Stimulated activated naive CD8-positive, alpha-beta T cell treated with anti-CD3 and anti-CD28 coated beads, Interleukin-15, amount 100 ng/mL, for 72 hours (primary cell): ENCODE data around the gene WARS2.
A peak's percentile ranks its signal among the peaks of the same experiment; 100 is the strongest.

ENCODE experiments used
- ATAC-seq: fragments of 150-1000 bp; cut with Tn5 transposase; 2 replicates; pipeline ENCODE4 v1.10.0; 2021; ENCODE audit warnings: mild to moderate bottlenecking, moderate library complexity
- DNase-seq, 2 donors: peaks; one replicate each; pipeline ENCODE4 v3.0.0; 2021 to 2022
- H3K27ac Mint-ChIP-seq, 2 donors: one replicate each; pipeline ENCODE4 v1.8.0; 2022; ENCODE audit warnings: mild to moderate bottlenecking in 2 of 2, mixed read lengths in 2 of 2, moderate library complexity in 2 of 2
- H3K27me3 Mint-ChIP-seq: one replicate; pipeline ENCODE4 v1.8.0; 2022; ENCODE audit warnings: mixed read lengths
- H3K4me1 Mint-ChIP-seq: one replicate; pipeline ENCODE4 v1.8.0; 2022; ENCODE audit warnings: mild to moderate bottlenecking, mixed read lengths
- H3K4me3 Mint-ChIP-seq, 2 donors: one replicate each; pipeline ENCODE4 v1.8.0; 2022; ENCODE audit warnings: mild to moderate bottlenecking in 2 of 2, mixed read lengths in 2 of 2, moderate library complexity in 1 of 2
- H3K9me3 Mint-ChIP-seq, 2 donors: one replicate each; pipeline ENCODE4 v1.8.0; 2022; ENCODE audit warnings: mixed read lengths in 2 of 2

Gene WARS2

GRCh38 chr1:118992868-118993699, 147.4 kb downstream of the WARS2 start:
- no peak for ATAC-seq
- Mint-ChIP-seq H3K4me1 (peaks cover 39% of the 10 kb centered on the region), H3K27ac (peak overlapping the region in 1 of 2 donors; percentile 48), H3K4me3 (no peak overlapping the region), H3K27me3 (peaks cover 96% of the 10 kb centered on the region), H3K9me3 (peaks cover 7 to 8% of the 10 kb centered on the region in 2 donors)
- no peak for DNase-seq

DNA sequence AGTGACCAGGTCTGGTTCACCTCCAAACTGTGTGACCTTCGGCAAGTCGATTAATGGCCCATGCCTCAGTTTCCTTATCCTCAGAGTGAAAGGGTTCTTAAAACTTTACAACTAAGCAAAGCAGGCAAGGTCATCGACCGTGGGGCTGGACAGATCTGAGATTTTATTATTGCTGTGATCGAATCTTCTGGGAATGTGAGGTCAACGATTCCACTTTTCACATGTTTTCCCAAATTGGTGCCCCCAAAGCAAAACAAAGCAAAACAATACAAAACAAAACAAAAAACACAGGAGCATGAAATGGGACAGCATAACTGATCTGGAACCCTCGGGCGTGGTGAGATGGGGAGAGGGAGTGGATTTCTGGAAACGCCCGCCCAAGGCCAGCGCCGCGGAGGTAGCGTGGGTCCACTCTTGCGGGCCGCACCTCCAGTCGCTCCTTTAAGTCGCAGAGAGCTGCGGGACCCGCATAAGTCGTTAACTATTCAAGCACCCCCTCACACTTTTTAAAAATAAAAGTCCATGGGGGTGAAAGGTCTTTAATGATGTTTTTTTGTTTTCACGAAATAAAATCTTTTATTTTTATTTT, 148.1 kb downstream of the WARS2 start:
- Mint-ChIP-seq H3K4me1 (peaks cover 47% of the 10 kb centered on the region), H3K27me3 (peaks cover 96% of the 10 kb centered on the region), H3K4me3 (no peak overlapping the region), H3K27ac (peak overlapping the region in 1 of 2 donors; percentile 44), H3K9me3 (peaks cover 5 to 7% of the 10 kb centered on the region in 2 donors)
- ATAC-seq (no peak), DNase-seq (no peak)

DNA sequence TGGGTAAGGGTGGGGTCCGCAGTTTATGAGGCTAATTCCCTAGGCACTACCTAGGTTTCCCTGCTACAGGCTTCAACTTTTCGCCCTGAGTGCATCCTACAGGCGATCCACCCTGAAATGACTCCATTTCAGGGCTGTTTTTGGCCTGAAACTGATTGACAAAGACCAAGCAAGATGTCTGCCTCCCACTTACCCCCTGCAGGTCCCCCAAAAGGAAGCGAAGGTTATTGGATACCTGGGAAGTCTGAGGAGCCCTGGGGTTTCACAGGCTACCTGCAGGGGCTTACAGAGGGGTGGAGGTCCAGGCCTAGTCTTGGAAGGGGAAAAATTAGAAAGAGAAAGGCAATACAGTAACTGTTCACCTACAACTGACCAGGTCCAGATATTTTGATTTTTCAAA, 149.0 kb downstream of the WARS2 start:
- DNase-seq (no peak), ATAC-seq (no peak)
- Mint-ChIP-seq H3K4me1 (peaks cover 56% of the 10 kb centered on the region), H3K9me3 (peaks cover 5 to 7% of the 10 kb centered on the region in 2 donors), H3K27ac (no peak overlapping the region), H3K27me3 (peaks cover 97% of the 10 kb centered on the region), H3K4me3 (no peak overlapping the region)

DNA sequence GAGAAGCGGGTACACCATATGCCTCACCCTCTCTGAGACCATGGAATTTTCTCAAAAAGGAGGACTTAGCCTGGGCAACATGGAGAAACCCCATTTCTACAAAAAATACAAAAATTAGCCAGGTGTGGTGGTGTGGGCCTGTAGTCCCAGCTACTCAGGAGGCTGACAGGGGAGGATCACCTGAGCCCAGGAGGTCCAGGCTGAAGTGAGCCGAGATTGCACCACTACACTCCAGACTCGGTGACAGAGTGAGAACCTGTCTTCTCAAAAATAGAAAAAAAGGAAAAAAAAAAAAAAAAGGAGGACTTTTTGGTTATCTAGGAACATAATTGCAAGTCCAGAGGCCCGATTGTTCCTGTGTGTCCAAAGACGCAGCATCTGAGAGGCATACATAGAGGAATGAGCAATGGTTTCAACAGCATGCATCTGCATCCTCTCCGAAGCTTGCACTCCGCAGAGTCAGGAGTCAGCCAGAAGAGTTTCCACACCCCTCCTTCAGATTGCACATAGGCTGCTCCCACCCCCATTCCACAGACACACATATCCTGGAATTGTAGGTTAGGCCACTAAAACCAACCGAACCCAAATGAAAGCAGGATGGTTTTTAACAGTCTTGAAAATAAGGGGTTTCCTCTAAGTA, 149.8 kb downstream of the WARS2 start:
- H3K27me3 Mint-ChIP-seq = peaks cover 99% of the 10 kb centered on the region
- no peak overlapping the region for H3K27ac Mint-ChIP-seq
- H3K4me1 Mint-ChIP-seq = peaks cover 62% of the 10 kb centered on the region
- peaks cover 5 to 7% of the 10 kb centered on the region in 2 donors for H3K9me3 Mint-ChIP-seq
- H3K4me3 Mint-ChIP-seq = no peak overlapping the region
- ATAC-seq = no peak
- DNase-seq = no peak

- Mint-ChIP-seq H3K4me3 (no peak overlapping the region), H3K27me3 (peaks cover 99% of the 10 kb centered on the region), H3K27ac (no peak overlapping the region), H3K4me1 (peaks cover 69% of the 10 kb centered on the region), H3K9me3 (peaks cover 5 to 7% of the 10 kb centered on the region in 2 donors)
- DNase-seq (no peak), ATAC-seq (no peak)
Observed at GRCh38 chr1:118989878-118990378, 150.5 kb downstream of the WARS2 start.

DNA sequence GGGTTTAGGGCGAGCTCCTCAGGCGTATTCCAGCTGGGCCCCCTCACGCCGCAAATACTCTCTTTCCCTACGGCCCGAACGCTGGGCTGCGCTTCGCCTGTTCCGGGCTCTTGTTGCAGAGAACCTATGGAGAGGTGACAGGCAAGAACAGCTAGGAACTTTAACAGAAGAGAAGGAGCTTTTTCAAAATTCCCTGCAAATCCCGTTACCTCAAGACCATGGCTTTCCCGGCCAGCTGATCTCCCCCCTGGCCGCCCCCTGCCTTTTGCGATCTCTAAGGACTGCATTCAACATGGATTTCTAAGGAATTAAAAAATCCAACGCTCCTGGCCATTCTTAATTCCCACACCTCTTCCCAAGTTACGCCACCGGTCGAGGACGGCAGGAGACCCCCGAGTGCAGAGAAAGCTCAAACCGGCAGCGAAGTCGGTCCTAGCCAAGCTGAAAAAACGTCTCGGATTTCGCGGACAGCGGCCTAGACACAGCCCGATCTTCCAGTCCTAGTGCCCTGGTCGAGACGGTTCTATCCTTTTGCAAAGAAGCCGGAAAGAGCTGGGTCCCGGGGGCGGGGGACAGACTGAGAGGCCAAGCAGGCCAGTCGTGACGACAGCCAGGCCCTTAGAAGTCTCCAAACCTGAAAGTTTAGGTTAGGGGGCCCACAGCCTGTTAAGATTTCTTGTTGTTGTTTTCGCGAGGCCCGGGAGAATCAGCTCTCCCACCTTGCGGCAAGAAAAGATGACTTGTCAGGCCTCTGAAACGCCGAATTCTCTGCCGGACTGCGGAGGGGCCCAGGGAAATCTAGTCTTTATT, 151.2 kb downstream of the WARS2 start:
- ATAC-seq = no peak

GRCh38 chr1:118988186-118989005, 152.1 kb downstream of the WARS2 start, which contains the start of gene TBX15:
Gene TBX15, minus strand, starts transcription at chr1:118988343. Its CDS starts 548 bp downstream, at chr1:118987795.
- ATAC-seq (no peak), DNase-seq (no peak)
- peak within 1 kb of the TSS in 1 of 2 donors; percentile 49 for H3K27ac Mint-ChIP-seq
- peaks cover 99% of the 10 kb centered on the region for H3K27me3 Mint-ChIP-seq
- H3K4me3 Mint-ChIP-seq = peak within 1 kb of the TSS; percentile 55 to 78
- H3K4me1 Mint-ChIP-seq = peaks cover 78% of the 10 kb centered on the region
- H3K9me3 Mint-ChIP-seq = peaks cover 8 to 10% of the 10 kb centered on the region in 2 donors

More for the DNA sequence above, 151.2 kb downstream of the WARS2 start:
- no peak overlapping the region for H3K4me3 Mint-ChIP-seq
- peaks cover 99% of the 10 kb centered on the region for H3K27me3 Mint-ChIP-seq
- peaks cover 5 to 9% of the 10 kb centered on the region in 2 donors for H3K9me3 Mint-ChIP-seq
- H3K4me1 Mint-ChIP-seq = peaks cover 76% of the 10 kb centered on the region
- DNase-seq = no peak
- H3K27ac Mint-ChIP-seq = no peak overlapping the region

DNA sequence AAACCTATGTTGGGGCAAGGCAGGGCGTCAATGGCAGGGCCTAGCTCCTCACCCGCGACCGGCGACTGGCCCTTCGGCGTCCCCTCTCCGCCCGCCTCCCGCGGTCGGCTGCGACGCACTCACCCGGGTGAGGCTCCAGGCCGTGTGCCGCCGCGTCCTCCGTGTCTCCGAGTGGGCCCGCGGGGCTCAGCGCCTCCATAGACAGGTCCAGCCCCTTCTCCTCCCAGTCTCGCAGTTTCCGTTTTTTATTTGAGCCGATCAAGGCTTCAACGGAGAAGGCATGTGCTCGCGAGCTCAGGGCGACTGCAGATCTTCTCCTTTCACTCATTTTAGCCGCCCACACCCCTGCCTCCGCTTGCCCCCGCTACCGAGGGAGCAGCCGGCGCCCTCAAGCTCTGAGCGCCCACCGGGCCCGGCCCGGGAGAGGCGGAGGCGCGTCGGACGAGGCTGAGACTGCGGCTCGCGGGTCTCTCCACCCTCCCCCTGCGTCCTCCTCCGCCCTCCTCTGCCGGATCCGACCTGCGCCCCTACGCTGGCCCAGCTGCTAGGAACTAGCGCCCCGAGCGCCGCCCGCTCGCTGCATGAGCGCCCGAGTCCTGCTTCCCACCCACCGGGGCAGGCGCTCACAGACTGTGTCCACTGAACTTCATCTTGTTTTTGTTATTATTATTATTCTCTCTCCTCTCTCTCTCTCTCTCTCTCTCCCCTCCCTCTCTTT, 152.8 kb downstream of the WARS2 start:
- peak overlapping the region in 1 of 2 donors; percentile 49 for H3K27ac Mint-ChIP-seq
- peak overlapping the region; percentile 55 to 78 for H3K4me3 Mint-ChIP-seq
- no peak for ATAC-seq

DNA sequence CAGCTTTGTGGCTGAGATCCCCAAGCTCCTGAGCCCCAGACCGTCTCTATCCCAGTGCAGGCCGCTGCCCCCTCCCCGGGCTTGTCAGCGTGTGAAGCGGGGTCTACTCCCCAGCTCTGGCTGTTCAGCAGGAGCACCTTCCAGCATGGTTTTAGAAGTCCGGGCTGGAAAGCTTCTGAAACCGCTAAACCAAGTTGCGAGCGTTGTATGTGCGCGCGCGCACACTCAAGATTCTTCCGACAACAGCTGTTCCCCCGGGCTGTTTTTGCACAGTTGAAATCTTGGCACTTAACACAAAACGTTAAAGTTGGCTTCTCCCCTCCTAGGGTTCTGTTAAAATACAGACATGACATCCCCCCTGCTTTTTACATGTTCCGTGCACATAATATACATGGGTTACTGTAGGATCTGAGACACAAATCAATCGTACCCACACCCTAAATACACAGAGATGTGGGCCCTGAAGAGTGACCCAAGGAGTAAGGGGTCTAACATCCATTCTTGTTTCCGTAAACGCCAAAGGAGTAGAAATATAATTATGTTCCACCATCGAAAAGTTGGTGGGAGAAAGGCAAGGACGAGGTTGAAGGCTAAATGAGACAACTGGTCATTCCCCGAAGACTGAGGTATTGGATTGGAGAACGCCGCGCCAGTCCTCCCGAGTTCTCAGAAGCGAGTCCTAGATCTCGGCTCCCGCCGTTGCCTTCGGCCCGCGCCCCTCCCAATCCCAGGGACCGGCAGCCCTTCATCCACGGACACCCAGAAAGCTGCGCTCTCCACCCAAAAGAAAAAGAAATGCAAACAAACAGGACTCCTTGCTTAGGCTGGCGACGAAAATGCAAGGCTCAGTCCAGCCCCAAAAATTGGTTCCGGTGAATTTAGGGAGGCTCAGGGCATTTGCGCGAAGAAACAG, 153.6 kb downstream of the WARS2 start:
- no peak for DNase-seq

More for the DNA sequence above, 152.8 kb downstream of the WARS2 start:
- Mint-ChIP-seq H3K9me3 (peaks cover 15 to 17% of the 10 kb centered on the region in 2 donors), H3K27me3 (peaks cover 100% of the 10 kb centered on the region), H3K4me1 (peaks cover 78% of the 10 kb centered on the region)
- DNase-seq = no peak

DNA sequence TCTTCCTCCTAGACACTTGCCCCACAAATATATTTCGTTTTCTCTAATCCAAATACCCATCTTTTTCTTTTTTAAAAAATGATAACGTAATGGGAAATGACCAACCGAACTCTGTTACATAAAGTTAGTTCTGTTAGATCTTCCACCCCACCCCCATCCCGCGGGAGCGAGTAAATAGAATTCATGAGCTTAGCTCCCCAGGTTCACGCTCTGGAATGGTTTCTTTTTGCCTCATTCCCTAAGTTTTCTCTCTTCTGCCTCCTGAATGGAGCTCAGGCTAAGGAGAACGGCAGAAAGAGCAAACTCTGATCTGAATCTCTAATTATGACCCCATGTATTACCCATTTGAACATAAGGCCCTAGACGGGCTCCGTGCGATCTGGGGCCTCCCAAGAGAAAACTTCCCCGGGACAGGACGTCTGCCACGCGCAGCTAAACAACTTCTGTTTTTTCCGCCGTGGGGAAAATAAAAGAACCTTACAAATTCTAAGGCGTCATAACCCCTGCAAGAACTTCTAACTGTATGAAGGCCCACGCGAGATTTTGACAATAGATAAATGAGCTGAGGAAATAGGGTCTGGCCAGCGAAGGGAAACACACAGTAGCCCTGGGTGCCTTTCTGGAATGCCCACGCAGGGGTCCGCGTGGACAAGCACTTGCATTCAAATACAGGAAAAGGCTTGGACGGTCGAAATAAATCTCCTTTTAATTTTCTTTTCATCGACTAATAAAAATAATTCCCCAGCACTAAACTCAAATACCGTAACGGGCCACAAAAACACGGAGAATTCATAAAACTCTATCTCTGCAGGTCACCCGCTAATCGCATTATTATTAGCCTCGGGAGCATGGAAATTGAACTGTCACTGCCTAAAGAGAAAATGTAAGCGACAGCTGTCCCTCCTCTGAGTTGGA, 154.6 kb downstream of the WARS2 start:
- peaks cover 15 to 18% of the 10 kb centered on the region in 2 donors for H3K9me3 Mint-ChIP-seq
- H3K4me3 Mint-ChIP-seq = peak overlapping the region; percentile 57 to 63

More for the DNA sequence above, 153.6 kb downstream of the WARS2 start:
- Mint-ChIP-seq H3K4me1 (peaks cover 74% of the 10 kb centered on the region), H3K4me3 (peak overlapping the region; percentile 55 to 78), H3K27me3 (peaks cover 100% of the 10 kb centered on the region), H3K27ac (no peak overlapping the region), H3K9me3 (peaks cover 15 to 18% of the 10 kb centered on the region in 2 donors)
- no peak for ATAC-seq

DNA sequence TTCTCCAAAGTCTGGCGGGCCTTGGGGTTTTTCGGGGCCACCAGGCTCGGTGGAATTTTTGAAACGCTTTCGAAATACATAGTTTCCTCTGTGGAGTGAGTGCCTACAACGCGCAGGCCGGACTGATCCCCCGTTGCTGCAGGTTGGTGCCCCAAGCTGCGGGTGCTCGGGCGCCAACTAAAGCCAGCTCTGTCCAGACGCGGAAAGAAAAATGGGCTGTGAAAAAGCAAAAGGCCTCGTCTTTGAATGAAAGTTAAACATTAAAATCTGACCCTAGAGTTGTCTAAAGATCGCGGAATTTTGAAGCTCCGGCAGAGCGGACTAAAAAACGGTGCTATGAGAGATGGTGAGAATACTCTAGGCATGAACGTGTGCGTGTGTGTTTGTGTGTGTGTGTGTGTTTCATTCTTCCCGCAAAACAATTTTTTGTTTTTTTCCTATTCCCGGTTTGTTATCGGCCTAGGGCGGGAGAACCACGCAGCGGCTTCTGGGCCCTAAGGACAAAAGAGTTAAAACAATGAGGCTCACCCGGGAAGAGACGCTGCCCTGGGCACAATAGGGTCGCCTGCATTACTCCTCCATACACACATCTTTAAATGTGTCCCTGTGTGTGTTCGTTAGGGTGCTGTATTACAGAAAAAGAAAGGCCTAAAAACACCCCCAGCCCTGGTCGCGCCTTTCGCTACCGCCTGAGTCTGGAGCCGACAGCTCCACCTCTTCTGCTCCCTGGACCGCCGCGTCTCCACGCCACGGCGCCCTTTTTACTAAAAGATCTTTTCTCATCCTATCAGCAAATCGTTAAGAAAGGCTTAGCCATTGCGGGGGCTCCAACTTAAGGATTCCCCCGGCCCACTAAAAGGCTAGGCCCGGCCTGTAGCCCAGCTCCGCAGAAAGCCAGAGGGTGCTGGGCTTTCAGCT, 155.5 kb downstream of the WARS2 start:
- Mint-ChIP-seq H3K4me1 (peaks cover 62% of the 10 kb centered on the region), H3K27ac (peak overlapping the region in 1 of 2 donors; percentile 93), H3K4me3 (peak overlapping the region; percentile 57 to 63), H3K27me3 (peaks cover 100% of the 10 kb centered on the region), H3K9me3 (peaks cover 15 to 18% of the 10 kb centered on the region in 2 donors)
- no peak for ATAC-seq
- no peak for DNase-seq

More for the DNA sequence above, 154.6 kb downstream of the WARS2 start:
- DNase-seq (no peak), ATAC-seq (no peak)
- Mint-ChIP-seq H3K4me1 (peaks cover 68% of the 10 kb centered on the region), H3K27ac (no peak overlapping the region), H3K27me3 (peaks cover 100% of the 10 kb centered on the region)
